Measurements from ENCODE around the gene PI16.
"Not testable (repeated sequence)": the region's sequence is repeated elsewhere in the genome, so short reads cannot be mapped to it uniquely, and the experiment has no call there.

- not testable (repeated sequence) for TF ChIP-seq EZH2 (IDR thresholded peaks at IDR 0.05; ENCODE audit: borderline replicate concordance, low read length); CTCF (conservative IDR thresholded peaks at IDR 0.05 in 1 of 2, IDR thresholded peaks at IDR 0.05 in 1 of 2; ENCODE audit: extremely low read depth in 1 of 2, insufficient read depth in 1 of 2, low read depth in 1 of 2, low read length in 2 of 2)
Measured at GRCh38 chr6:36941561-36941960, 13.0 kb upstream of the PI16 start.
